K562 (cell line): ENCODE data around the gene APC2. TPM values are rescaled to one million over a fixed set of nuclear protein-coding genes. Genes with fewer than 3 reads are reported as not detected.

Experiments
- ADNP ChIP-seq: fragments of 200-800 bp; sonication (Bioruptor generic); IDR thresholded peaks from 2 replicates; pipeline ENCODE4 v1.6.1; 2016; ENCODE audit warnings: missing genetic modification characterization, missing compliant biosample characterization
- CTCF ChIP-seq, 3 experiments: IDR thresholded peaks in 2 of 3; conservative IDR thresholded peaks in 1 of 3; 2 replicates each; pipeline ENCODE4 v1.5.1; 2011 to 2012; ENCODE audit warnings: low read length in 3 of 3, mild to moderate bottlenecking in 3 of 3, control low read depth in 2 of 3, improper control_type of control experiment in 1 of 3, inconsistent platforms in 1 of 3, low read depth in 1 of 3, mixed read lengths in 1 of 3, moderate library complexity in 1 of 3; ENCODE audit not compliant: insufficient read depth in 2 of 3
- EP300 ChIP-seq: IDR thresholded peaks from 2 replicates; pipeline ENCODE4 v1.6.1; 2012; ENCODE audit warnings: low read length, improper control_type of control experiment
- HNRNPK ChIP-seq: fragments of 200-400 bp; formaldehyde crosslinking; IDR thresholded peaks from one replicate; pipeline ENCODE4 v1.6.1; 2018; ENCODE audit warnings: mild to moderate bottlenecking, low read depth, low read length; ENCODE audit not compliant: poor library complexity, severe bottlenecking
- NFIC ChIP-seq: fragments of 450-650 bp; IDR thresholded peaks from 2 replicates; pipeline ENCODE4 v1.6.1; 2017; ENCODE audit warnings: mild to moderate bottlenecking, inconsistent platforms
- NR1H2 ChIP-seq: sonication (generic); formaldehyde crosslinking; IDR thresholded peaks from 2 replicates; pipeline ENCODE4 v1.4.0; 2020; ENCODE audit warnings: mild to moderate bottlenecking, missing genetic modification reagents
- NR2C2 ChIP-seq, 2 experiments: fragments of 200-800 bp in 1 of 2; sonication (Bioruptor generic) in 1 of 2; sonication (generic) in 1 of 2; formaldehyde crosslinking in 1 of 2; IDR thresholded peaks; 2 replicates each; pipeline versions ENCODE4 v1.6.1 to v1.8.0; 2016 to 2022; ENCODE audit warnings: mild to moderate bottlenecking in 1 of 2, missing compliant biosample characterization in 1 of 2, missing genetic modification characterization in 1 of 2, missing genetic modification reagents in 1 of 2
- SAFB2 ChIP-seq: fragments of 200-400 bp; formaldehyde crosslinking; IDR thresholded peaks from 2 replicates; pipeline ENCODE4 v1.6.1; 2018; ENCODE audit warnings: borderline replicate concordance, low read length, low read depth, moderate library complexity; ENCODE audit not compliant: severe bottlenecking
- SRSF3 ChIP-seq: fragments of 200-400 bp; formaldehyde crosslinking; IDR thresholded peaks from 2 replicates; pipeline ENCODE4 v1.6.1; 2016; ENCODE audit warnings: mild to moderate bottlenecking, low read length, moderate library complexity; ENCODE audit not compliant: insufficient read depth
- TARDBP ChIP-seq: fragments of 450-650 bp; IDR thresholded peaks from 2 replicates; pipeline ENCODE4 v1.6.1; 2016
- TCF7 ChIP-seq: sonication (generic); IDR thresholded peaks from 2 replicates; pipeline ENCODE4 v1.6.1; 2016; ENCODE audit warnings: antibody characterized with exemption, borderline replicate concordance
- ZFP30 ChIP-seq: fragments of 250-450 bp; sonication (Bioruptor Pico); IDR thresholded peaks from 2 replicates; pipeline ENCODE4 v1.8.0; 2022; ENCODE audit warnings: moderate library complexity, mild to moderate bottlenecking, inconsistent platforms, borderline replicate concordance
- ZNF121 ChIP-seq: sonication (generic); formaldehyde crosslinking; conservative IDR thresholded peaks from 2 replicates; pipeline ENCODE4 v1.8.0; 2022; ENCODE audit warnings: missing genetic modification reagents
- ZNF140 ChIP-seq: fragments of 250-450 bp; sonication (Bioruptor Pico); IDR thresholded peaks from 2 replicates; pipeline ENCODE4 v1.8.0; 2021; ENCODE audit warnings: moderate library complexity, mild to moderate bottlenecking, inconsistent platforms
- polyA plus RNA-seq, 8 experiments: library from polyadenylated mRNA; depleted of rRNA in 4 of 8; stranded (reverse) in 5 of 8; unstranded in 3 of 8; fragments of >200 nt; fragmentation: Nextera tagmentation in 2 of 8; fragmentation: Illumina TruSeq in 1 of 8; extraction: Ambion mirVana in 2 of 8; extraction: Trizol in 1 of 8; gene quantifications; 2 replicates each; pipeline versions ENCODE4 v1.2.1 to v1.2.3, GENCODE V29; 2011 to 2014; ENCODE audit warnings: inconsistent platforms in 1 of 8, missing spikeins in 1 of 8
- total RNA-seq, 7 experiments: library from RNA; depleted of rRNA in 6 of 7; stranded (reverse); fragments of >200 nt in 6 of 7; fragmentation: Illumina TruSeq in 2 of 7; extraction: Trizol in 2 of 7; gene quantifications; 2 replicates each; pipeline versions ENCODE4 v1.2.1 to v1.2.3, GENCODE V29; 2011 to 2021; ENCODE audit warnings: low replicate concordance in 1 of 7
- TF ChIP-seq, protein P1 (sequence below), 2 experiments: fragments of 450-650 bp; formaldehyde crosslinking in 1 of 2; IDR thresholded peaks; 2 replicates each; pipeline versions ENCODE4 v1.4.0 to v1.6.1; 2014 to 2020; ENCODE audit warnings: mild to moderate bottlenecking in 2 of 2, borderline replicate concordance in 1 of 2, low read depth in 1 of 2
- TF ChIP-seq, protein P2 (sequence below): fragments of 450-650 bp; IDR thresholded peaks from 2 replicates; pipeline ENCODE4 v1.6.1; 2016

The APC2 gene
- total and polyA plus RNA-seq, 9 of the 15 experiments (the other 6 are each of a cell fraction or from before 2014, with no cell fraction given): 0.01 to 0.40 (median 0.05) TPM; not detected in 3

GRCh38 chr19:1445185-1445931, 4.6 kb upstream of the APC2 start (continued):
- TF ChIP-seq CTCF (IDR thresholded peaks at IDR 0.05 in 2 of 3, conservative IDR thresholded peaks at IDR 0.05 in 1 of 3; ENCODE audit: insufficient read depth in 2 of 3, low read depth in 1 of 3, low read length in 3 of 3): peak; percentile 90 to 94 (median 91)
- TF ChIP-seq NR1H2 (CRISPR knock-in tag): no peak
- TF ChIP-seq ZNF140: no peak
- peak; percentile 39 for TF ChIP-seq NFIC
- TF ChIP-seq NR2C2 (CRISPR knock-in tag; IDR thresholded peaks at IDR 0.05): no peak
- TF ChIP-seq NR2C2 (tag; IDR thresholded peaks at IDR 0.05): no peak
- no peak for TF ChIP-seq SAFB2
- TF ChIP-seq, protein P1, sequence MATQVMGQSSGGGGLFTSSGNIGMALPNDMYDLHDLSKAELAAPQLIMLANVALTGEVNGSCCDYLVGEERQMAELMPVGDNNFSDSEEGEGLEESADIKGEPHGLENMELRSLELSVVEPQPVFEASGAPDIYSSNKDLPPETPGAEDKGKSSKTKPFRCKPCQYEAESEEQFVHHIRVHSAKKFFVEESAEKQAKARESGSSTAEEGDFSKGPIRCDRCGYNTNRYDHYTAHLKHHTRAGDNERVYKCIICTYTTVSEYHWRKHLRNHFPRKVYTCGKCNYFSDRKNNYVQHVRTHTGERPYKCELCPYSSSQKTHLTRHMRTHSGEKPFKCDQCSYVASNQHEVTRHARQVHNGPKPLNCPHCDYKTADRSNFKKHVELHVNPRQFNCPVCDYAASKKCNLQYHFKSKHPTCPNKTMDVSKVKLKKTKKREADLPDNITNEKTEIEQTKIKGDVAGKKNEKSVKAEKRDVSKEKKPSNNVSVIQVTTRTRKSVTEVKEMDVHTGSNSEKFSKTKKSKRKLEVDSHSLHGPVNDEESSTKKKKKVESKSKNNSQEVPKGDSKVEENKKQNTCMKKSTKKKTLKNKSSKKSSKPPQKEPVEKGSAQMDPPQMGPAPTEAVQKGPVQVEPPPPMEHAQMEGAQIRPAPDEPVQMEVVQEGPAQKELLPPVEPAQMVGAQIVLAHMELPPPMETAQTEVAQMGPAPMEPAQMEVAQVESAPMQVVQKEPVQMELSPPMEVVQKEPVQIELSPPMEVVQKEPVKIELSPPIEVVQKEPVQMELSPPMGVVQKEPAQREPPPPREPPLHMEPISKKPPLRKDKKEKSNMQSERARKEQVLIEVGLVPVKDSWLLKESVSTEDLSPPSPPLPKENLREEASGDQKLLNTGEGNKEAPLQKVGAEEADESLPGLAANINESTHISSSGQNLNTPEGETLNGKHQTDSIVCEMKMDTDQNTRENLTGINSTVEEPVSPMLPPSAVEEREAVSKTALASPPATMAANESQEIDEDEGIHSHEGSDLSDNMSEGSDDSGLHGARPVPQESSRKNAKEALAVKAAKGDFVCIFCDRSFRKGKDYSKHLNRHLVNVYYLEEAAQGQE (IDR thresholded peaks at IDR 0.05; ENCODE audit: borderline replicate concordance): peak; percentile 71
- TF ChIP-seq, protein P1 (CRISPR knock-in tag; IDR thresholded peaks at IDR 0.05; ENCODE audit: low read depth): peak; percentile 82
- TF ChIP-seq HNRNPK: no peak
- TF ChIP-seq EP300: no peak; the same call in 1 of the 2 replicates
- TF ChIP-seq, protein P2, sequence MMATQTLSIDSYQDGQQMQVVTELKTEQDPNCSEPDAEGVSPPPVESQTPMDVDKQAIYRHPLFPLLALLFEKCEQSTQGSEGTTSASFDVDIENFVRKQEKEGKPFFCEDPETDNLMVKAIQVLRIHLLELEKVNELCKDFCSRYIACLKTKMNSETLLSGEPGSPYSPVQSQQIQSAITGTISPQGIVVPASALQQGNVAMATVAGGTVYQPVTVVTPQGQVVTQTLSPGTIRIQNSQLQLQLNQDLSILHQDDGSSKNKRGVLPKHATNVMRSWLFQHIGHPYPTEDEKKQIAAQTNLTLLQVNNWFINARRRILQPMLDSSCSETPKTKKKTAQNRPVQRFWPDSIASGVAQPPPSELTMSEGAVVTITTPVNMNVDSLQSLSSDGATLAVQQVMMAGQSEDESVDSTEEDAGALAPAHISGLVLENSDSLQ: no peak
- peak; percentile 69; the same call in 1 of the 2 replicates for TF ChIP-seq ADNP (tag)
- TF ChIP-seq ZNF121 (CRISPR knock-in tag): 0 out of 2 replicates have a peak, but pooled peaks have one; percentile 2
- no peak for TF ChIP-seq ZFP30 (CRISPR knock-in tag)
- TF ChIP-seq TCF7: no peak
- peak; percentile 32; the same call in 1 of the 2 replicates for TF ChIP-seq TARDBP
- no peak for TF ChIP-seq SRSF3
